ENCODE results near the gene TIGAR. TPM values are rescaled to one million over a fixed set of nuclear protein-coding genes. Genes with fewer than 3 reads are reported as not detected.
A peak's percentile ranks its signal among the peaks of the same experiment; 100 is the strongest.

The TIGAR gene
- polyA plus RNA-seq, 1 donor from 2014 or later = 10.0 TPM

DNA sequence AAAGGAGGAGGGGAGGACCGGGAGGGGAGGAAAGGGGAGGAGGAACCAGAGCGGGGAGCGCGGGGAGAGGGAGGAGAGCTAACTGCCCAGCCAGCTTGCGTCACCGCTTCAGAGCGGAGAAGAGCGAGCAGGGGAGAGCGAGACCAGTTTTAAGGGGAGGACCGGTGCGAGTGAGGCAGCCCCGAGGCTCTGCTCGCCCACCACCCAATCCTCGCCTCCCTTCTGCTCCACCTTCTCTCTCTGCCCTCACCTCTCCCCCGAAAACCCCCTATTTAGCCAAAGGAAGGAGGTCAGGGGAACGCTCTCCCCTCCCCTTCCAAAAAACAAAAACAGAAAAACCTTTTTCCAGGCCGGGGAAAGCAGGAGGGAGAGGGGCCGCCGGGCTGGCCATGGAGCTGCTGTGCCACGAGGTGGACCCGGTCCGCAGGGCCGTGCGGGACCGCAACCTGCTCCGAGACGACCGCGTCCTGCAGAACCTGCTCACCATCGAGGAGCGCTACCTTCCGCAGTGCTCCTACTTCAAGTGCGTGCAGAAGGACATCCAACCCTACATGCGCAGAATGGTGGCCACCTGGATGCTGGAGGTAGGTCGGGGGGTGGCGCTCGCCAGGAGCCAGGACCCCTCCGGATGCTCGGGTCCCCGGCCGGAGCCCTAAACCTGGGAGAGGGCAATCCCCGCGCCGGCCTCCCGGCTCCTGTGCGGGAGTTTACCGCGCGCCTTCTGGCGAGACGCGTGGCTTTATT lies 47.2 kb upstream of the TIGAR start, which contains the start of gene CCND2:
TSS of gene CCND2 (plus strand) at position 111 of the 744 bp plus-strand sequence. CDS start at position 390, 279 bp downstream.
- Histone ChIP-seq H2AFZ (ENCODE audit: low read depth, low read length) (peak within 1 kb of the TSS; percentile 18), H3K27me3 (ENCODE audit: insufficient read depth, low read depth, low read length) (peaks cover 68% of the 10 kb centered on the region), H3K9ac (ENCODE audit: low read length) (peak within 1 kb of the TSS; percentile 82)

DNA sequence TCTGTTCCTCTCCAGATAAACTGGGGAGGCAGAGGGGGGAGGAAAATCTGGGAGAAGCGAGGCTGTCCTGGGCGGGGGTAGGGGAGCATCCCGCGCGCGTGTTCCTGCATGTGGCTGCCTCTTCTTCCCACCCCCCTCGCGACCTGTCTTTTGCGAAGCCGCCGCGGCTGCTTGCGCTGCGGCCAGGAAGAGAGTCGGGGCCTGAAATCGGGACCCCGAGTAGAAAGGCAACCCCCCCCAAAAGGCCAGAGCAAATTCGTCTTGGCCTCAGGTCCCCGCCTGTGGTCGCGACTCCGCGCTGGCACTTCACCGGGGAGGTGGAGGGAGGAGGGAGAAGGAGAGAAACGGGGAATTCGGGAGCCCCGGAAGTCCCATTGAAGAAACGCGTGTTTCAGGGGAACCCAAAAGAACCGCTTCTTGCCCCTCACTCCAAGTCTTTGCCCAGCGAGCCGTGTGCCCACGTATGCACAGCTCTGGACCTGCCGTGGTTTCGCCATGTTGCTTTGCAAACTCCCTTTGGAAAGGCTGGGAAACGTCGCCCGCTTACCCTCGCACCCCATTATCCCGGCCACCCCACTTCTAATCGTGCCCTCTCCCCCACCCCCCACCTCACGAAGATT lies 46.5 kb upstream of the TIGAR start:
- peak overlapping the region; percentile 18 for H2AFZ ChIP-seq (ENCODE audit: low read depth, low read length)
- H3K4me2 ChIP-seq (ENCODE audit: low read length) = peak overlapping the region; percentile 96
- peaks cover 50% of the 10 kb centered on the region for H3K79me2 ChIP-seq (replicated peaks; ENCODE audit: insufficient read depth, low read length)
- no peaks in the 10 kb centered on the region for H3K9me3 ChIP-seq (ENCODE audit: low read length)
- H3K4me3 ChIP-seq (ENCODE audit: low read length) = peak overlapping the region; percentile 90
- H3K27me3 ChIP-seq (ENCODE audit: insufficient read depth, low read depth, low read length) = peaks cover 63% of the 10 kb centered on the region
- peak overlapping the region; percentile 82 for H3K9ac ChIP-seq (ENCODE audit: low read length)
- H3F3A ChIP-seq (ENCODE audit: insufficient read depth, low read length, poor library complexity, severe bottlenecking) = peaks cover 6% of the 10 kb centered on the region
- no peak overlapping the region for H3K27ac ChIP-seq (ENCODE audit: low read length)
- H4K20me1 ChIP-seq (ENCODE audit: insufficient read depth) = no peaks in the 10 kb centered on the region
- TF ChIP-seq MXI1 (conservative IDR thresholded peaks at IDR 0.05; ENCODE audit: poor library complexity, severe bottlenecking) = peak; percentile 75
- TF ChIP-seq TAF1 (IDR thresholded peaks at IDR 0.05; ENCODE audit: low read depth) = peak; percentile 32
- TF ChIP-seq POLR2AphosphoS5 (IDR thresholded peaks at IDR 0.05) = no peak
- TF ChIP-seq, protein P1, sequence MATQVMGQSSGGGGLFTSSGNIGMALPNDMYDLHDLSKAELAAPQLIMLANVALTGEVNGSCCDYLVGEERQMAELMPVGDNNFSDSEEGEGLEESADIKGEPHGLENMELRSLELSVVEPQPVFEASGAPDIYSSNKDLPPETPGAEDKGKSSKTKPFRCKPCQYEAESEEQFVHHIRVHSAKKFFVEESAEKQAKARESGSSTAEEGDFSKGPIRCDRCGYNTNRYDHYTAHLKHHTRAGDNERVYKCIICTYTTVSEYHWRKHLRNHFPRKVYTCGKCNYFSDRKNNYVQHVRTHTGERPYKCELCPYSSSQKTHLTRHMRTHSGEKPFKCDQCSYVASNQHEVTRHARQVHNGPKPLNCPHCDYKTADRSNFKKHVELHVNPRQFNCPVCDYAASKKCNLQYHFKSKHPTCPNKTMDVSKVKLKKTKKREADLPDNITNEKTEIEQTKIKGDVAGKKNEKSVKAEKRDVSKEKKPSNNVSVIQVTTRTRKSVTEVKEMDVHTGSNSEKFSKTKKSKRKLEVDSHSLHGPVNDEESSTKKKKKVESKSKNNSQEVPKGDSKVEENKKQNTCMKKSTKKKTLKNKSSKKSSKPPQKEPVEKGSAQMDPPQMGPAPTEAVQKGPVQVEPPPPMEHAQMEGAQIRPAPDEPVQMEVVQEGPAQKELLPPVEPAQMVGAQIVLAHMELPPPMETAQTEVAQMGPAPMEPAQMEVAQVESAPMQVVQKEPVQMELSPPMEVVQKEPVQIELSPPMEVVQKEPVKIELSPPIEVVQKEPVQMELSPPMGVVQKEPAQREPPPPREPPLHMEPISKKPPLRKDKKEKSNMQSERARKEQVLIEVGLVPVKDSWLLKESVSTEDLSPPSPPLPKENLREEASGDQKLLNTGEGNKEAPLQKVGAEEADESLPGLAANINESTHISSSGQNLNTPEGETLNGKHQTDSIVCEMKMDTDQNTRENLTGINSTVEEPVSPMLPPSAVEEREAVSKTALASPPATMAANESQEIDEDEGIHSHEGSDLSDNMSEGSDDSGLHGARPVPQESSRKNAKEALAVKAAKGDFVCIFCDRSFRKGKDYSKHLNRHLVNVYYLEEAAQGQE (IDR thresholded peaks at IDR 0.05; ENCODE audit: borderline replicate concordance) = peak; percentile 33
- TF ChIP-seq SMC3 (conservative IDR thresholded peaks at IDR 0.05; ENCODE audit: poor library complexity) = no peak
- no peak for TF ChIP-seq RAD21 (conservative IDR thresholded peaks at IDR 0.05)
- TF ChIP-seq, protein P2, sequence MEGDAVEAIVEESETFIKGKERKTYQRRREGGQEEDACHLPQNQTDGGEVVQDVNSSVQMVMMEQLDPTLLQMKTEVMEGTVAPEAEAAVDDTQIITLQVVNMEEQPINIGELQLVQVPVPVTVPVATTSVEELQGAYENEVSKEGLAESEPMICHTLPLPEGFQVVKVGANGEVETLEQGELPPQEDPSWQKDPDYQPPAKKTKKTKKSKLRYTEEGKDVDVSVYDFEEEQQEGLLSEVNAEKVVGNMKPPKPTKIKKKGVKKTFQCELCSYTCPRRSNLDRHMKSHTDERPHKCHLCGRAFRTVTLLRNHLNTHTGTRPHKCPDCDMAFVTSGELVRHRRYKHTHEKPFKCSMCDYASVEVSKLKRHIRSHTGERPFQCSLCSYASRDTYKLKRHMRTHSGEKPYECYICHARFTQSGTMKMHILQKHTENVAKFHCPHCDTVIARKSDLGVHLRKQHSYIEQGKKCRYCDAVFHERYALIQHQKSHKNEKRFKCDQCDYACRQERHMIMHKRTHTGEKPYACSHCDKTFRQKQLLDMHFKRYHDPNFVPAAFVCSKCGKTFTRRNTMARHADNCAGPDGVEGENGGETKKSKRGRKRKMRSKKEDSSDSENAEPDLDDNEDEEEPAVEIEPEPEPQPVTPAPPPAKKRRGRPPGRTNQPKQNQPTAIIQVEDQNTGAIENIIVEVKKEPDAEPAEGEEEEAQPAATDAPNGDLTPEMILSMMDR (IDR thresholded peaks at IDR 0.05; ENCODE audit: poor library complexity, severe bottlenecking) = no peak
- TF ChIP-seq EZH2 (IDR thresholded peaks at IDR 0.05; ENCODE audit: borderline replicate concordance, insufficient read depth, low read length, poor library complexity, severe bottlenecking) = peak; percentile 69
- TF ChIP-seq EP300 (conservative IDR thresholded peaks at IDR 0.05; ENCODE audit: poor library complexity, severe bottlenecking) = no peak
- no peaks in the 10 kb centered on the region for H3K9me2 ChIP-seq (ENCODE audit: insufficient read depth, low read length)
- H3K36me3 ChIP-seq (ENCODE audit: insufficient read depth, low read length) = no peaks in the 10 kb centered on the region

More for the DNA sequence above, 47.2 kb upstream of the TIGAR start, which contains the start of gene CCND2:
- no peaks in the 10 kb centered on the region for H3K36me3 ChIP-seq (ENCODE audit: insufficient read depth, low read length)
- peak within 1 kb of the TSS; percentile 37 for H3K27ac ChIP-seq (ENCODE audit: low read length)
- H4K20me1 ChIP-seq (ENCODE audit: insufficient read depth) = no peaks in the 10 kb centered on the region
- peaks cover 44% of the 10 kb centered on the region for H3K79me2 ChIP-seq (replicated peaks; ENCODE audit: insufficient read depth, low read length)
- H3F3A ChIP-seq (ENCODE audit: insufficient read depth, low read length, poor library complexity, severe bottlenecking) = peaks cover 6% of the 10 kb centered on the region
- H3K4me3 ChIP-seq (ENCODE audit: low read length) = peak within 1 kb of the TSS; percentile 90
- no peaks in the 10 kb centered on the region for H3K9me2 ChIP-seq (ENCODE audit: insufficient read depth, low read length)
- H3K9me3 ChIP-seq (ENCODE audit: low read length) = no peaks in the 10 kb centered on the region
- H3K4me2 ChIP-seq (ENCODE audit: low read length) = peak within 1 kb of the TSS; percentile 96
- TF ChIP-seq, protein P2 (IDR thresholded peaks at IDR 0.05; ENCODE audit: poor library complexity, severe bottlenecking) = no peak
- TF ChIP-seq MXI1 (conservative IDR thresholded peaks at IDR 0.05; ENCODE audit: poor library complexity, severe bottlenecking) (no peak), SMC3 (conservative IDR thresholded peaks at IDR 0.05; ENCODE audit: poor library complexity) (peak; percentile 6), EP300 (conservative IDR thresholded peaks at IDR 0.05; ENCODE audit: poor library complexity, severe bottlenecking) (no peak), TAF1 (IDR thresholded peaks at IDR 0.05; ENCODE audit: low read depth) (peak; percentile 4)
